ENCODE data around the gene PCGF2.
A peak's percentile ranks its signal among the peaks of the same experiment; 100 is the strongest.

The PCGF2 gene

DNA sequence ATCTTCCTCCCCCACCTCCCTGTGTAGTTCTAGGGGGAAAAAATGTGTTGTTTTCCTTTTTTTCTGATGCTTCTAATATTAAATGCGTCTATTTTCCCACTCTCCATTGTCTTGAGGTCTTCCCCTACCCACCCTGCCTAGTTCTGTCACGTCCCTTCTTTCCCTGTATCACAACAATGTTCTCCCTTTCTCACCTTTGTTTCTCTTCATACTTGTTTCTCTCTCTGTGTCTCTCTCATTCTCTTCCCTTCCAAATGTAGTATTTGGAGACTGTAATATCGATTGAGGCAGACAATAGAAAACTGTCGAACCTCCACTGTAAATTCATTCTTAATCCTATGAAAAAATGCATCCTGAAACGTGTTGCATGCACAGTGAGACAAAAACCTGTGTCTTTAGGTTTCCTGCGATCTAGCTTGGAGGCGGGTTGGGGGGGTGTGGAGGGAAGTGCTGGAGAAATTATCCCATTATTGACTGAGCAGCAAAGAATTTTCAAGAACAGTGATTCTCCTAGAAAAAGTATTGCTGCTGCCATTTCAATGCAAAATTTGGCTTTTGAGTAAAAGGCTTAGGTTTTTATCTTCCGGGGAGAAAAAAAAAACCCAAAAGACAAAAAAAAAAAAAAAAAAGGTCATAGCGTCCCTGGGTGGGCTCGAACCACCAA is 3.1 kb upstream of the PCGF2 start:
- DNase-seq (ENCODE audit: low spot score), result no peak

GRCh38 chr17:38750312-38751121 is 2.4 kb upstream of the PCGF2 start:
- DNase-seq (ENCODE audit: low spot score), result no peak

DNA sequence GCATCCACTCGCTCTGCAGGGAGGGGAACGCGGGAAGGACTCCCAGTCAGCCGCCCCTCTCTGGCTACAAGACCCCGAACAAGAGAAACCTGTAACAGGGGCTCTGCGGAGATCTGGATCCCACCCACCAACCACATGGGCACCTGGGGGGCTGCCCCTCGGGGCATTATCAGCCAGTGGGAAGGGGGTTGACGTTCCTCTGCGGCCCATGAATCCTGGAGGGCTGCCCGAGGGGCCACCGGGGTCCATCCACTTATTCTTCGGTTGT is 1.8 kb upstream of the PCGF2 start:
- DNase-seq (ENCODE audit: low spot score), result no peak

GRCh38 chr17:38749223-38750043 is 1.3 kb upstream of the PCGF2 start:
- no peak for DNase-seq (ENCODE audit: low spot score)

GRCh38 chr17:38748892-38749222 is 721 bp upstream of the PCGF2 start:
- no peak for DNase-seq (ENCODE audit: low spot score)

DNA sequence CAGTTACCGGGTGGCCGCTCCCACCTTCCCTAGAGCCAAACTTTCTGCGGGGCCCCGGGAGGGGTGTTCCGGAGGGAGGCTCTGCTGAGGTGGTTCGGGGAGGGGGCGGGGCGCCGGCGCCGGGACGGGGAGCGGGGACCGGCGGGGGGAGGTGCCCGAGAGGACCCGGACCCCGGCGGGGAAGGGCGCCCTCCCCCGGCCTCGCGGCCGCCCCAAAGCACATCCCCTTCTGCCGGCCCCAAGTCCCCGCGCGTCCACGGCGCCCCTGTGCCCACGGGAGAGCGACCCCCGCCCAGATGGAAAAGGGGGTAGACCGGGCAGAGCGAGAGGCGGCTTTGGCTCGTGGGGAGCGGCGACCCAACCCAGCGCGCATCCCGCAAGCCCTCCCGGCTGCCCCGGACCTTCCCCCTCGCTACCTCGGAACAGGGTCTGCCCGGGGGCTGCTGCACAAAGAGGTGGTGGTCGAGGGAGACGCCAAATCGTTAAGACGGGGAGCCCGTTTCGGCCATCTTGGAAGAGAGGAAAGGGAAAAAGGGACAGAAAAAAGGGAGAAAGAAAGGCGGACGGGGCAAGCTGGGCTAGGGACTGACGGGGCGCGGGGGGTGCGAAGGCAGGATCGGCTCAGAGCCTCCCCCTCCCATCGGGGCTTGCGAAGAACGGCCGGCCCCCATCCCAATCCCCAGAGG is 530 bp downstream of the PCGF2 start:
- peak; percentile 87 for DNase-seq (ENCODE audit: low spot score)

- DNase-seq (ENCODE audit: low spot score), result no peak
Measured at GRCh38 chr17:38746849-38747462, 1.2 kb downstream of the PCGF2 start.

DNA sequence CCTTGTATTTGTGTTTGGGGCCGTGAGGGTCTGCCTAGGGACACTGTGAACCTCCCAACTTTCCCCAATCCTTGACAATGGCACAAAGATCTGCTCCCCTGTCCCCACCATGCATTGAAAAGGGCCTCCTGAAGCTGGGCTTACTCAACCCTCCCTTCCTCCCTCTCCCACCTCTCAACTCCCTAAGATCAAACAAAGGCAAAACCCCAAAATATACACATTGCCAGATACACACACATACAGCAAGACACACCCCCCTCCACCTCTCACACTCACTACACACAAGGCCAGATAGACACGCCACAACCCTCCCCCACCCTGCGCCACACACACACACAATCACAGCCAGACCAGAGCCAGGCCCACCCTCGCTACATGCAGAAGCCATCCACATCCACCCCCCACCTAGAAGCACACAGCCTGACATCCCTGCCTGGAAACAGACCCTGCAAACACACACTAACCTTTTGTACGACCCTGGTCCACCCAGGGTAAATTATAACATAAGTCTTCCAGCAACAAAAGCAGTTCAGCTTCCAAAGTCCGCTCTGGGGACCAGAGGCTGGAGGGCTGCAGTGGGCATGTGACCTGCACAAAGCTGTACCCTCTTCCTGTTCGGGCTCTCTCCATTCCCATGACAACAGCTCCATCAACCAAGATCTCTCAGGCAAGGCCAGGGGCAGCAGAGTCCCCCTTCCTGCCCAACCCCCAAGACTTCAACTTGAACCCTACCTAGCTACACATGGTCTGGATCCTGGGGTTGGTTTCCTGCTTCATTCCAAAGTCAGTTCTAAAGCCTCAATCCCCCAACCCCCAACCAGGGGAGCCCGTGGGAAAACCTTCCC is 1.9 kb downstream of the PCGF2 start:
- DNase-seq (ENCODE audit: low spot score), result no peak

DNA sequence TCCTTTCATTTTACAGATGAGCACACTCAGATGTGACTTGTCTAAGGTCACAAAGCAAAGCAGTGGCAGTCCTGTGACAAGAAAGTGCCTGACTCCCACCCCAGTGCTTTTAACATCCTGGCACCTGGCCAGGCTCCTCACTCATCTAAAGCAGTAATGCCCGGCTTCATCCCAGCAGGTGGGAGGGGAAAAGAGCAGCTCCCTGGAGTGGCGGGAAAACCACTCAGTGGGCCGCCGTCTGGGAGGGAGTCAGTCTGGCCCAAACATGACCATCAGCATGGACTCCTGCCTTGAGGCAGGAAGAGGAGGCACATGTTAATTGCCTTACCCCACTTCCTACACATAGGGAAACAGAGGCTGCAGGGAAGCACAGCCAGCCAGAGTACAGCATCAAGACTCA is 2.6 kb downstream of the PCGF2 start:
- DNase-seq (ENCODE audit: low spot score), result no peak

DNA sequence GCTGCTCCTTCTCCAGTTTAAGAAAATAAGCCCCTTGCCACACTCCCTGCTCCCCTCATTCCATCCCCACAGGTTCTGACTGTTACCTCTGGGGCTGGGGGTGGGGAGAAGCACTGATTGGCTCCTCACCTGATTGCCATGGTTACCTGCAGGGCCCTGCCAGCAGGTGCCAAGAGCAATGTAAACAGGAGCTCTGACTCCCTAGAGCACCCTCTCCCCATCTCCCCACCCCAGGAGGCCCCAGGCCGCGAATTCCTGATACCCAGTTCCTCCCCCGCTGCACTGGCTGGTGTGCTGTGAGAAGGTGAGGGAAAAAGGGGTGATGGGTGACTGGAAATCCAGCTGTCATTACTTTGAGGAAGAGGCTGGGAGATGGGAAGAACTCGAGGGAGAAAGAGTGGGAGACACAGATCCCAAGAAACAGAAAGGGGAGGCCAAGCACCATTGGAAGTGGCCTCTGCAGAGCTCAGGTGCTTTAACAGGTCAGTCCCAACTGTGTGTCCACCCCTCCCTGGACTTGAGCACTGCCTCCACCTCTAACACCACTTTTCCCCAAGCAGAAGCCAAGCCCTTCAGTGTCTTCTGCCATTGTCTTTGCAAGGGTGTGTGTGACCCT is 4.5 kb downstream of the PCGF2 start:
- no peak for DNase-seq (ENCODE audit: low spot score)

GRCh38 chr17:38742411-38743308 is 5.5 kb downstream of the PCGF2 start:
- DNase-seq (ENCODE audit: low spot score), result peak; percentile 73

GRCh38 chr17:38741921-38742410 is 6.2 kb downstream of the PCGF2 start:
- no peak for DNase-seq (ENCODE audit: low spot score)

- DNase-seq (ENCODE audit: low spot score), result no peak
Measured at GRCh38 chr17:38741461-38741860, 6.7 kb downstream of the PCGF2 start.

DNA sequence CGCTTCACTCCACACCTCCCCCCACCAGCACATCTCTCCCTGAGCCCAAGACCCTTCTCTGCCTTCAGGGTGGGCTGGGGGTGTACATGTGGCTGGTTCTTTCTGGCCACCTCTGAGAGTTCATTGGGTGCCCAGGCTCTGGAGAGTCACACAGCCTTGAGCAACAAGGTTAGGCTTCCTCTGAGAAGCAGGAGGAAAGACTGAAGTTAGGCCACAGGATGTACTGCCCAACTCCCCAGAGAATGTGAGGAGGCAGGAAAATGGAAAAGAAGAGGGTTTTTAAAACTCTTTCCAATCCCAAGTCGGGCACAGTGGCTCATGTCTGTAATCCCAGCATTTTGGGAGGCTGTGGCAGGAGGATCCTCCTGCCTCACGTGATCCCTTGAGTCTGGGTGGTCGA is 7.3 kb downstream of the PCGF2 start:
- DNase-seq (ENCODE audit: low spot score), result no peak

DNA sequence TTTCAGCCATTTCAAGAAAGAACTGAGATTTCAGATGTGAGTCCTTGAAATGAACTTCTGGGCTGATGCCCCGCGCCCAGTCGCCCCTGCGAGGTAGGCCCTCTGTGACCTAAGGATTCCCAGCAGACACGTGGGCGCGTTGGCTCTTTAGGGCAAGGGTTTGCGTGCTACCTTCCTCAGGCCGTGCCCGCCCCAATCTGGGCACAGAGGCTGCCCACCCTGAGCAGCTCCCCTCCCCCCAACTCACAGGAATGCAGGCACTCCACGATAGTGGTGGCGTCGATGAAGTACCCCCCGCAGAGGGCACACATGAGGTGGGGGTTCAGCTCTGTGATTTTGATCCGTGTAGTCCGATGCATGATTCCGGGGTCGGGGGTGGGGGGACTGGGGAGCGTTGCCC is 8.1 kb downstream of the PCGF2 start:
- no peak for DNase-seq (ENCODE audit: low spot score)

- DNase-seq (ENCODE audit: low spot score), result no peak
Measured at GRCh38 chr17:38739305-38739704, 8.8 kb downstream of the PCGF2 start.

DNA sequence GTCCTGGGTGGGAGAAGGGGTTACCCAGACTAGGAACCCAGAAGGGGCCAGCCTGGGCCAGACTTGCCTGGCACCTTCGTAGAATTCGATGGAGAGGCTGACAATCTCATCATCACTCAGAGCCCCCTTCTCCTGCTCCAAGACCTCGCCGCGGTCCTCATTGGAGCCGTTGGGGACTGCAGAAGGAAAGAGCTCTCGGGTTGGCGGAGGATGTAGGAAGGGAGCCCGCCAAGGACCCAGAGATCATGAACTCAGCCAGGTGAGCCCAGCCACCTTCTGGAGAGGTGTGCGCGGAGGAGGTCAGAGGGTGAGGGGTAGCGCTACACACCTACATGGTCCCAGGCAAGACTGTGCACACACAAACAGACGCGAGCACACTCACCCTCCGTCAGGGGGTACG is 9.4 kb downstream of the PCGF2 start:
- DNase-seq (ENCODE audit: low spot score), result no peak

GRCh38 chr17:38738007-38738662 is 10.0 kb downstream of the PCGF2 start:
- no peak for DNase-seq (ENCODE audit: low spot score)
